Panc1 (cell line): Measurements from ENCODE around the gene TNPO3. TPM values are rescaled to one million over a fixed set of nuclear protein-coding genes. Genes with fewer than 3 reads are reported as not detected.

ENCODE experiments used
- ATAC-seq: fragments of 200-7000 bp; cut with Tn5 transposase; 2 replicates; pipeline ENCODE4 v1.9.1; 2020; ENCODE audit warnings: mild to moderate bottlenecking, moderate library complexity
- BruUV-seq: library from RNA; stranded (reverse); fragments of 400-500 nt; replicated peaks from 2 replicates; lab custom pipeline; 2021; lab: Mats Ljungman, UMichigan
- CTCF ChIA-PET: fragments of 300-600 bp; sonication (Branson Sonifier 250); formaldehyde crosslinking; loops from one replicate; lab custom pipeline; 2022; ENCODE audit warnings: antibody characterized with exemption; lab: Charles Lee
- POLR2A ChIA-PET: fragments of 300-600 bp; sonication (Branson Sonifier 250); formaldehyde crosslinking; loops from one replicate; lab custom pipeline; 2022; ENCODE audit warnings: antibody characterized with exemption; lab: Charles Lee
- DNase-seq: peaks from one replicate; pipeline ENCODE4 v3.0.0-alpha.2; 2010; ENCODE audit warnings: low read depth, low spot score
- H3K27ac ChIP-seq: 2 replicates; pipeline ENCODE4 v1.5.1; 2011; ENCODE audit warnings: mild to moderate bottlenecking, low read length, inconsistent platforms
- H3K27me3 ChIP-seq: fragments of 200-500 bp; sonication (Bioruptor generic); 2 replicates; pipeline ENCODE4 v1.6.0; 2014; ENCODE audit warnings: low read length, inconsistent platforms; ENCODE audit not compliant: control insufficient read depth, insufficient read depth
- H3K36me3 ChIP-seq: fragments of 200-500 bp; sonication (Bioruptor generic); 2 replicates; pipeline ENCODE4 v1.5.1; 2014; ENCODE audit warnings: inconsistent platforms, mild to moderate bottlenecking, low read length, moderate library complexity; ENCODE audit not compliant: control insufficient read depth, insufficient read depth
- H3K4me1 ChIP-seq: 2 replicates; pipeline ENCODE4 v1.5.1; 2011; ENCODE audit warnings: inconsistent platforms, mild to moderate bottlenecking, low read length, moderate library complexity; ENCODE audit not compliant: control insufficient read depth, insufficient read depth
- H3K4me3 ChIP-seq, 2 experiments: 2 replicates each; pipeline ENCODE4 v1.5.1; 2011 to 2012; ENCODE audit warnings: low read depth in 2 of 2, low read length in 2 of 2, mild to moderate bottlenecking in 2 of 2, inconsistent platforms in 1 of 2, moderate library complexity in 1 of 2
- H3K9me3 ChIP-seq: fragments of 200-500 bp; sonication (Bioruptor generic); 2 replicates; pipeline ENCODE4 v1.5.1; 2014; ENCODE audit warnings: low read depth, mild to moderate bottlenecking, inconsistent platforms, low read length, moderate library complexity; ENCODE audit not compliant: control insufficient read depth, insufficient read depth
- POLR2AphosphoS5 ChIP-seq: IDR thresholded peaks from 2 replicates; pipeline ENCODE4 v1.6.1; 2012; ENCODE audit warnings: mild to moderate bottlenecking, low read depth, low read length, moderate library complexity
- SIN3A ChIP-seq: IDR thresholded peaks from 2 replicates; pipeline ENCODE4 v1.6.1; 2012; ENCODE audit warnings: low read depth, mild to moderate bottlenecking, low read length, moderate library complexity, borderline replicate concordance; ENCODE audit not compliant: insufficient read depth
- TCF7L2 ChIP-seq: IDR thresholded peaks from 2 replicates; pipeline ENCODE4 v1.6.1; 2011; ENCODE audit warnings: mild to moderate bottlenecking, low read depth, low read length, inconsistent platforms
- in situ Hi-C: cut with HindIII; loops from 2 replicates; pipeline ENCODE4 v1.10.0; 2016; ENCODE audit warnings: low sequenced_read_pairs, low pct_unique_long_range_greater_than_20kb
- intact Hi-C: fragments of 100-400 bp; cut with micrococcal nuclease; formaldehyde crosslinking; loops from one replicate; pipeline ENCODE4 v1.10.0; 2022; ENCODE audit not compliant: unreplicated experiment
- total RNA-seq: library from RNA; stranded (reverse); gene quantifications from one replicate; pipeline ENCODE4 v1.2.1, GENCODE V29; 2021; ENCODE audit not compliant: unreplicated experiment
- TF ChIP-seq, protein P1 (sequence below): fragments of 450-650 bp; IDR thresholded peaks from 2 replicates; pipeline ENCODE4 v1.5.1; 2017; ENCODE audit warnings: mild to moderate bottlenecking
- TF ChIP-seq, protein P2 (sequence below), 2 experiments: IDR thresholded peaks; 2 replicates each; pipeline ENCODE4 v1.6.1; 2011 to 2012; ENCODE audit warnings: low read depth in 2 of 2, control low read depth in 1 of 2, low read length in 1 of 2, mild to moderate bottlenecking in 1 of 2, moderate library complexity in 1 of 2; ENCODE audit not compliant: insufficient read depth in 1 of 2

Gene TNPO3
- total RNA-seq, 1 experiment from 2014 or later: 71.8 TPM

DNA sequence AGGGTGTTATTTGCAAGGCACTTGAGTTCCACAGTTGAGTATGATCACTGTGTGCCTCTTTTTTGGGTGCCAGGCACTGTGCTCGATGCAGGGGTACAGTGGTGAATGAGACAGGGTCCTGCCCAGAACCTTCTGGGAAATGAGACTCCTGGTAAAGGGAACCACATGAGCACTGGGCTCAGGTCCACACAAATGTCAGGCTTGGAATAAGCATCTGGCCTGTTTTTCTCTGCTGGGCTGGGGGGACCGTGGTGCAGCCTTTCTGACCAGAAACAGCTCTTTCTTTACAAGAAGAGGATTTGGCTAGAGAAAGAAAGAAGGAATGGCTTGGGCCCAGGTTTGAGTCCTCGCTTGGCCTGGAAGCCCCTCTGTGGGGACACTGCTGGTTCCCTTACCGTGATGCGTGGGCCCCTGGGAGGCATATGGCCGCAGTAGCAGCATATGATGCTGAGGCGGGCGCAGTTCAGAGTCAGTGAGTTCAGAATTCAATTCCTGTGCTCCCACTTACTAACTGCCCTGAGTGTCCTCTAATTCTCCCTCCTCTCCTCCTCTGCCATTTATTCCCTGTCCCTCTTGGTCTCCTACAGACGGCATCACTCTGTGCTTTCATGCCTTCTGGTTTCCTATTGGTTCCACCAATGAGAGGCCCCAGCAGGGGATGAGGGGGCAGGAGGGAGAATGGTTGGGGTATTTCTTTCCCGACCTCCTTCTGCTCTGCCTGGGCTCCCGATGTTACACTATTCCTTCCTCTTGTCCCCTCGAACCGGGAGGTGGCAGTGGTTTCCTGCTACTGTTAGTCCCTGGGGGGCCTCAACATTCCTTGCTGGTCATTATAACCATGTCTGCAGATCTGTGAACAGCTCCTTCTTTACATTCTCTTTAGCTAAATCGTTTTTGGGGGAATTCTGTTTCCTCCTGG is 134.8 kb downstream of the TNPO3 start:
- DNase-seq (no peak), ATAC-seq (no peak)
- BruUV-seq: no TSS peak
- in situ Hi-C loops (no loop called here), intact Hi-C loops (no loop called here)
- TF ChIP-seq, protein P1, sequence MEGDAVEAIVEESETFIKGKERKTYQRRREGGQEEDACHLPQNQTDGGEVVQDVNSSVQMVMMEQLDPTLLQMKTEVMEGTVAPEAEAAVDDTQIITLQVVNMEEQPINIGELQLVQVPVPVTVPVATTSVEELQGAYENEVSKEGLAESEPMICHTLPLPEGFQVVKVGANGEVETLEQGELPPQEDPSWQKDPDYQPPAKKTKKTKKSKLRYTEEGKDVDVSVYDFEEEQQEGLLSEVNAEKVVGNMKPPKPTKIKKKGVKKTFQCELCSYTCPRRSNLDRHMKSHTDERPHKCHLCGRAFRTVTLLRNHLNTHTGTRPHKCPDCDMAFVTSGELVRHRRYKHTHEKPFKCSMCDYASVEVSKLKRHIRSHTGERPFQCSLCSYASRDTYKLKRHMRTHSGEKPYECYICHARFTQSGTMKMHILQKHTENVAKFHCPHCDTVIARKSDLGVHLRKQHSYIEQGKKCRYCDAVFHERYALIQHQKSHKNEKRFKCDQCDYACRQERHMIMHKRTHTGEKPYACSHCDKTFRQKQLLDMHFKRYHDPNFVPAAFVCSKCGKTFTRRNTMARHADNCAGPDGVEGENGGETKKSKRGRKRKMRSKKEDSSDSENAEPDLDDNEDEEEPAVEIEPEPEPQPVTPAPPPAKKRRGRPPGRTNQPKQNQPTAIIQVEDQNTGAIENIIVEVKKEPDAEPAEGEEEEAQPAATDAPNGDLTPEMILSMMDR: no peak
- TF ChIP-seq, protein P2, sequence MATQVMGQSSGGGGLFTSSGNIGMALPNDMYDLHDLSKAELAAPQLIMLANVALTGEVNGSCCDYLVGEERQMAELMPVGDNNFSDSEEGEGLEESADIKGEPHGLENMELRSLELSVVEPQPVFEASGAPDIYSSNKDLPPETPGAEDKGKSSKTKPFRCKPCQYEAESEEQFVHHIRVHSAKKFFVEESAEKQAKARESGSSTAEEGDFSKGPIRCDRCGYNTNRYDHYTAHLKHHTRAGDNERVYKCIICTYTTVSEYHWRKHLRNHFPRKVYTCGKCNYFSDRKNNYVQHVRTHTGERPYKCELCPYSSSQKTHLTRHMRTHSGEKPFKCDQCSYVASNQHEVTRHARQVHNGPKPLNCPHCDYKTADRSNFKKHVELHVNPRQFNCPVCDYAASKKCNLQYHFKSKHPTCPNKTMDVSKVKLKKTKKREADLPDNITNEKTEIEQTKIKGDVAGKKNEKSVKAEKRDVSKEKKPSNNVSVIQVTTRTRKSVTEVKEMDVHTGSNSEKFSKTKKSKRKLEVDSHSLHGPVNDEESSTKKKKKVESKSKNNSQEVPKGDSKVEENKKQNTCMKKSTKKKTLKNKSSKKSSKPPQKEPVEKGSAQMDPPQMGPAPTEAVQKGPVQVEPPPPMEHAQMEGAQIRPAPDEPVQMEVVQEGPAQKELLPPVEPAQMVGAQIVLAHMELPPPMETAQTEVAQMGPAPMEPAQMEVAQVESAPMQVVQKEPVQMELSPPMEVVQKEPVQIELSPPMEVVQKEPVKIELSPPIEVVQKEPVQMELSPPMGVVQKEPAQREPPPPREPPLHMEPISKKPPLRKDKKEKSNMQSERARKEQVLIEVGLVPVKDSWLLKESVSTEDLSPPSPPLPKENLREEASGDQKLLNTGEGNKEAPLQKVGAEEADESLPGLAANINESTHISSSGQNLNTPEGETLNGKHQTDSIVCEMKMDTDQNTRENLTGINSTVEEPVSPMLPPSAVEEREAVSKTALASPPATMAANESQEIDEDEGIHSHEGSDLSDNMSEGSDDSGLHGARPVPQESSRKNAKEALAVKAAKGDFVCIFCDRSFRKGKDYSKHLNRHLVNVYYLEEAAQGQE (IDR thresholded peaks at IDR 0.05; ENCODE audit: insufficient read depth in 1 of 2, low read depth in 2 of 2, low read length in 1 of 2): no peak
- no peak for TF ChIP-seq POLR2AphosphoS5
- no peak for TF ChIP-seq TCF7L2
- CTCF ChIA-PET: no interaction called here
- H3K4me3 ChIP-seq: no peak overlapping the region
- H3K9me3 ChIP-seq: no peaks in the 10 kb centered on the region
- no peaks in the 10 kb centered on the region for H3K36me3 ChIP-seq
- H3K27me3 ChIP-seq: peaks cover 4% of the 10 kb centered on the region
- no peak overlapping the region for H3K27ac ChIP-seq
- POLR2A ChIA-PET: no interaction called here
- no peaks in the 10 kb centered on the region for H3K4me1 ChIP-seq

DNA sequence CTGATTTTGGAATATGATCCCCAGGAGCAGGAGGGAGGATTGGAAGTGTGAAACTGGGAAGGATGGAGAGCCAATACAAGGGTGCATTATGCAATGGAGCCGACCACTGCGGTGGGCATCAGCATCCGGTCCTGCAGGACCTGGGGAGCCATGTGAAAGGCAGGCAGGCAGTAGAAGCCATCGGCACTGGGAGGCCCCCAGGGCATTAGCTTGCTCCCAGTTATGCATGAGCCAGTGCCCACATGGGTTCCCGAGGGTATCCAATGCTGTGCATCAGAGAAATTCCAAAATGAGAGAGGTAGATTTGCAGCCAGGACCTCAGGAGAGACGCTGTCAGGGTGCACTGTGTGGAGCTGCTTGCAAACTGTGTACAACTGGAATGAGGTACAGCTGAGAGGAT is 135.7 kb downstream of the TNPO3 start:
- Histone ChIP-seq H3K4me1 (no peaks in the 10 kb centered on the region), H3K36me3 (no peaks in the 10 kb centered on the region), H3K27me3 (peaks cover 4% of the 10 kb centered on the region; the same call in 1 of the 2 replicates), H3K27ac (no peak overlapping the region), H3K9me3 (no peaks in the 10 kb centered on the region), H3K4me3 (no peak overlapping the region)
- TF ChIP-seq, protein P2 (IDR thresholded peaks at IDR 0.05; ENCODE audit: insufficient read depth in 1 of 2, low read depth in 2 of 2, low read length in 1 of 2): no peak
- TF ChIP-seq POLR2AphosphoS5 (no peak), SIN3A (no peak), TCF7L2 (no peak)
- TF ChIP-seq, protein P1: no peak
- ChIA-PET CTCF (no interaction called here), POLR2A (no interaction called here)
- intact Hi-C loops: no loop called here
- BruUV-seq: no TSS peak
- ATAC-seq: no peak
- in situ Hi-C loops: no loop called here
- DNase-seq: no peak
